WTC11 (cell line): ENCODE measurements around the gene GPR156.

ENCODE experiments used
- SMAD3 ChIP-seq: sonication (generic); formaldehyde crosslinking; IDR thresholded peaks from 2 replicates; pipeline ENCODE4 v1.8.0; 2022; ENCODE audit warnings: missing genetic modification reagents, mild to moderate bottlenecking, borderline replicate concordance
- SP1 ChIP-seq: sonication (generic); formaldehyde crosslinking; conservative IDR thresholded peaks from 2 replicates; pipeline ENCODE4 v1.8.1; 2022; ENCODE audit warnings: missing genetic modification reagents
- ZNF317 ChIP-seq: sonication (generic); formaldehyde crosslinking; IDR thresholded peaks from 2 replicates; pipeline ENCODE4 v1.8.1; 2023; ENCODE audit warnings: low read depth, mild to moderate bottlenecking, moderate library complexity, missing genetic modification reagents, borderline replicate concordance
- ZNF671 ChIP-seq: fragments of 250-450 bp; sonication (Bioruptor Pico); IDR thresholded peaks from 2 replicates; pipeline ENCODE4 v1.8.0; 2021; ENCODE audit warnings: mild to moderate bottlenecking
- TF ChIP-seq, protein P1 (sequence below): fragments of 200-600 bp; IDR thresholded peaks from 2 replicates; pipeline ENCODE4 v1.8.0; 2022; ENCODE audit warnings: antibody characterized with exemption
- TF ChIP-seq, protein P2 (sequence below): sonication (generic); formaldehyde crosslinking; IDR thresholded peaks from 2 replicates; pipeline ENCODE4 v1.8.0; 2022; ENCODE audit warnings: mild to moderate bottlenecking, missing genetic modification reagents
- TF ChIP-seq, protein P3 (sequence below): sonication (generic); formaldehyde crosslinking; conservative IDR thresholded peaks from 2 replicates; pipeline ENCODE4 v1.8.1; 2022; ENCODE audit warnings: mild to moderate bottlenecking, missing genetic modification reagents
- TF ChIP-seq, protein P4 (sequence below): fragments of 250-450 bp; sonication (Bioruptor Pico); IDR thresholded peaks from 2 replicates; pipeline ENCODE4 v2.1.2; 2022; ENCODE audit warnings: mild to moderate bottlenecking, moderate library complexity

DNA sequence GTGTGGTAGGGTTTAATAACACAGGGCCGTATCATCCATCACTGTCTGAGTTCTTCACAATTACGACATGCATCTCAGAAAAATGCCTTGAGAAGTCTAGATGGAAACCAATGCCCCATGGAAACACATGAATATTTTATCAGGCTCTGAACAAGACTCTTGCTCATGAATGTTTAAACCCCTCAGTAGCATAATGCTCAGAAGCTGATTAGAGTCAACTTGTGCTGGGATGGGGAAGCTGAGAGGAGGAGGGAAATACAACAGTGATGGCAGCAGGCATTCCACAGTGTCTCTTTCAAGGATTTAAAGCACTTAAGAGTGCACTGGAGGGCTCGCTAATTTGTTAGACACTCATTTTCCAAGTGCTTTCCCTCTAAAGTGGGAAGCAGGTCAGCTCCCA is 3.8 kb downstream of the GPR156 start:
- TF ChIP-seq, protein P1, sequence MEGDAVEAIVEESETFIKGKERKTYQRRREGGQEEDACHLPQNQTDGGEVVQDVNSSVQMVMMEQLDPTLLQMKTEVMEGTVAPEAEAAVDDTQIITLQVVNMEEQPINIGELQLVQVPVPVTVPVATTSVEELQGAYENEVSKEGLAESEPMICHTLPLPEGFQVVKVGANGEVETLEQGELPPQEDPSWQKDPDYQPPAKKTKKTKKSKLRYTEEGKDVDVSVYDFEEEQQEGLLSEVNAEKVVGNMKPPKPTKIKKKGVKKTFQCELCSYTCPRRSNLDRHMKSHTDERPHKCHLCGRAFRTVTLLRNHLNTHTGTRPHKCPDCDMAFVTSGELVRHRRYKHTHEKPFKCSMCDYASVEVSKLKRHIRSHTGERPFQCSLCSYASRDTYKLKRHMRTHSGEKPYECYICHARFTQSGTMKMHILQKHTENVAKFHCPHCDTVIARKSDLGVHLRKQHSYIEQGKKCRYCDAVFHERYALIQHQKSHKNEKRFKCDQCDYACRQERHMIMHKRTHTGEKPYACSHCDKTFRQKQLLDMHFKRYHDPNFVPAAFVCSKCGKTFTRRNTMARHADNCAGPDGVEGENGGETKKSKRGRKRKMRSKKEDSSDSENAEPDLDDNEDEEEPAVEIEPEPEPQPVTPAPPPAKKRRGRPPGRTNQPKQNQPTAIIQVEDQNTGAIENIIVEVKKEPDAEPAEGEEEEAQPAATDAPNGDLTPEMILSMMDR, result no peak
- no peak for TF ChIP-seq ZNF671 (CRISPR knock-in tag)
- no peak for TF ChIP-seq SMAD3 (CRISPR knock-in tag)
- TF ChIP-seq, protein P2, sequence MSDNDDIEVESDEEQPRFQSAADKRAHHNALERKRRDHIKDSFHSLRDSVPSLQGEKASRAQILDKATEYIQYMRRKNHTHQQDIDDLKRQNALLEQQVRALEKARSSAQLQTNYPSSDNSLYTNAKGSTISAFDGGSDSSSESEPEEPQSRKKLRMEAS (CRISPR knock-in tag), result no peak
- TF ChIP-seq, protein P3, sequence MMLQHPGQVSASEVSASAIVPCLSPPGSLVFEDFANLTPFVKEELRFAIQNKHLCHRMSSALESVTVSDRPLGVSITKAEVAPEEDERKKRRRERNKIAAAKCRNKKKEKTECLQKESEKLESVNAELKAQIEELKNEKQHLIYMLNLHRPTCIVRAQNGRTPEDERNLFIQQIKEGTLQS (CRISPR knock-in tag), result no peak
- no peak for TF ChIP-seq SP1 (CRISPR knock-in tag)
- TF ChIP-seq ZNF317 (CRISPR knock-in tag), result no peak
- TF ChIP-seq, protein P4, sequence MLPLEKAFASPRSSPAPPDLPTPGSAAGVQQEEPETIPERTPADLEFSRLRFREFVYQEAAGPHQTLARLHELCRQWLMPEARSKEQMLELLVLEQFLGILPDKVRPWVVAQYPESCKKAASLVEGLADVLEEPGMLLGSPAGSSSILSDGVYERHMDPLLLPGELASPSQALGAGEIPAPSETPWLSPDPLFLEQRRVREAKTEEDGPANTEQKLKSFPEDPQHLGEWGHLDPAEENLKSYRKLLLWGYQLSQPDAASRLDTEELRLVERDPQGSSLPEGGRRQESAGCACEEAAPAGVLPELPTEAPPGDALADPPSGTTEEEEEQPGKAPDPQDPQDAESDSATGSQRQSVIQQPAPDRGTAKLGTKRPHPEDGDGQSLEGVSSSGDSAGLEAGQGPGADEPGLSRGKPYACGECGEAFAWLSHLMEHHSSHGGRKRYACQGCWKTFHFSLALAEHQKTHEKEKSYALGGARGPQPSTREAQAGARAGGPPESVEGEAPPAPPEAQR (CRISPR knock-in tag), result no peak
